A549 (cell line): ENCODE data around the gene TRMU. TPM values are rescaled to one million over a fixed set of nuclear protein-coding genes. Genes with fewer than 3 reads are reported as not detected.

Experiments
- ATAC-seq, 2 experiments: fragments of 200-7000 bp in 1 of 2; fragments of >200 bp in 1 of 2; cut with Nextera tagmentation in 1 of 2; cut with Tn5 transposase in 1 of 2; 3 replicates each; pipeline versions ENCODE4 v1.8.0 to v1.9.1; 2018 to 2020; ENCODE audit warnings: mild to moderate bottlenecking in 1 of 2, moderate library complexity in 1 of 2
- CTCF ChIA-PET: fragments of 300-600 bp; sonication (Branson Sonifier 250); formaldehyde crosslinking; extraction: SDS; loops from one replicate; lab custom pipeline; 2021; ENCODE audit warnings: antibody characterized with exemption, inconsistent platforms; lab: Yijun Ruan, JAX
- POLR2A ChIA-PET: fragments of 350-600 bp; formaldehyde crosslinking; extraction: SDS; loops from one replicate; lab custom pipeline; 2021; ENCODE audit warnings: antibody characterized with exemption, inconsistent platforms; lab: Yijun Ruan, JAX
- DNase-seq, 2 experiments: peaks; one replicate each; pipeline versions ENCODE4 v3.0.0 to v3.0.0-alpha.2; 2011 to 2016; ENCODE audit warnings: low read depth in 1 of 2, low spot score in 1 of 2
- FAIRE-seq: peaks from 2 replicates; lab custom pipeline; 2011; peaks lifted over from hg19 to GRCh38; lab: Jason Lieb, UNC
- H3K27ac ChIP-seq, 2 experiments: fragments of >200 bp; sonication (Bioruptor Twin); formaldehyde crosslinking; 3 replicates each; pipeline ENCODE4 v1.5.1; 2016 to 2017
- H3K4me1 ChIP-seq: fragments of >200 bp; sonication (Bioruptor Twin); formaldehyde crosslinking; 3 replicates; pipeline ENCODE4 v1.6.1; 2016
- H3K4me2 ChIP-seq: fragments of >200 bp; sonication (Bioruptor Twin); formaldehyde crosslinking; 3 replicates; pipeline ENCODE4 v1.6.1; 2016
- H3K4me3 ChIP-seq: fragments of >200 bp; sonication (Bioruptor Twin); formaldehyde crosslinking; 3 replicates; pipeline ENCODE4 v1.5.1; 2016
- H3K9me3 ChIP-seq: fragments of >200 bp; sonication (Bioruptor Twin); formaldehyde crosslinking; 3 replicates; pipeline ENCODE4 v1.6.1; 2016
- CBX8 ChIP-seq: fragments of 200-600 bp; sonication (generic); IDR thresholded peaks from 2 replicates; pipeline ENCODE4 v1.6.1; 2016
- CEBPB ChIP-seq, 2 experiments: fragments of >200 bp in 1 of 2; sonication (Bioruptor Twin) in 1 of 2; formaldehyde crosslinking in 1 of 2; IDR thresholded peaks; 2 replicates each; pipeline ENCODE4 v1.6.1; 2012 to 2016
- CHD4 ChIP-seq: fragments of 200-600 bp; sonication (generic); IDR thresholded peaks from 2 replicates; pipeline ENCODE4 v1.6.1; 2016; ENCODE audit warnings: antibody characterized with exemption, mild to moderate bottlenecking, borderline replicate concordance
- EHF ChIP-seq: fragments of 250-450 bp; sonication (Bioruptor Pico); IDR thresholded peaks from 2 replicates; pipeline ENCODE4 v1.5.0; 2020; ENCODE audit warnings: mild to moderate bottlenecking
- EP300 ChIP-seq, 2 experiments: fragments of >200 bp; sonication (Bioruptor Twin); formaldehyde crosslinking; IDR thresholded peaks; 2 replicates in 1 of 2; 3 replicates in 1 of 2; pipeline ENCODE4 v1.6.1; 2016 to 2017
- FOSB ChIP-seq: fragments of 250-450 bp; sonication (Bioruptor Pico); IDR thresholded peaks from 2 replicates; pipeline ENCODE4 v1.5.0; 2020; ENCODE audit warnings: mild to moderate bottlenecking, moderate library complexity
- FOXS1 ChIP-seq: fragments of 250-450 bp; sonication (Bioruptor Pico); IDR thresholded peaks from 2 replicates; pipeline ENCODE4 v1.5.0; 2020; ENCODE audit warnings: mild to moderate bottlenecking, moderate library complexity
- GATA3 ChIP-seq: IDR thresholded peaks from 2 replicates; pipeline ENCODE4 v1.6.1; 2012; ENCODE audit warnings: borderline replicate concordance
- HDAC2 ChIP-seq: fragments of 200-600 bp; sonication (generic); IDR thresholded peaks from 2 replicates; pipeline ENCODE4 v1.6.1; 2016
- HEYL ChIP-seq: fragments of 250-450 bp; sonication (Bioruptor Pico); IDR thresholded peaks from 2 replicates; pipeline ENCODE4 v1.8.0; 2021; ENCODE audit warnings: mild to moderate bottlenecking, moderate library complexity
- KDM1A ChIP-seq: fragments of 200-600 bp; sonication (generic); IDR thresholded peaks from 2 replicates; pipeline ENCODE4 v1.6.1; 2016; ENCODE audit warnings: low read depth, mild to moderate bottlenecking
- KDM5A ChIP-seq: fragments of 200-600 bp; sonication (generic); IDR thresholded peaks from 2 replicates; pipeline ENCODE4 v1.6.1; 2016; ENCODE audit warnings: antibody characterized with exemption, mild to moderate bottlenecking
- MAFK ChIP-seq: fragments of 450-650 bp; IDR thresholded peaks from 2 replicates; pipeline ENCODE4 v1.6.1; 2014; ENCODE audit not compliant: partially characterized antibody
- MAZ ChIP-seq: fragments of 150-350 bp; IDR thresholded peaks from 2 replicates; pipeline ENCODE4 v1.6.1; 2014; ENCODE audit warnings: antibody characterized with exemption, low read depth, low read length, borderline replicate concordance
- MYC ChIP-seq: IDR thresholded peaks from 2 replicates; pipeline ENCODE4 v1.6.1; 2012; ENCODE audit warnings: mild to moderate bottlenecking, inconsistent platforms, low read length, improper control_type of control experiment, borderline replicate concordance
- NFE2L2 ChIP-seq: fragments of 150-350 bp; conservative IDR thresholded peaks from 2 replicates; pipeline ENCODE4 v1.6.1; 2014; ENCODE audit warnings: low read length
- NPAS2 ChIP-seq: fragments of 250-450 bp; sonication (Bioruptor Pico); IDR thresholded peaks from 2 replicates; pipeline ENCODE4 v1.8.0; 2022; ENCODE audit warnings: mild to moderate bottlenecking, moderate library complexity, borderline replicate concordance
- POLR2A ChIP-seq: IDR thresholded peaks from 2 replicates; pipeline ENCODE4 v1.6.1; 2012; ENCODE audit warnings: mild to moderate bottlenecking, low read length
- POLR2AphosphoS2 ChIP-seq: conservative IDR thresholded peaks from 2 replicates; pipeline ENCODE4 v1.6.1; 2012; ENCODE audit warnings: low read length, improper control_type of control experiment, inconsistent platforms
- RCOR1 ChIP-seq: fragments of 150-350 bp; IDR thresholded peaks from 2 replicates; pipeline ENCODE4 v1.6.1; 2014; ENCODE audit warnings: antibody characterized with exemption, low read length, low read depth
- RFX5 ChIP-seq: fragments of 450-650 bp; IDR thresholded peaks from 2 replicates; pipeline ENCODE4 v1.7.1; 2014; ENCODE audit warnings: antibody characterized with exemption, mild to moderate bottlenecking, moderate library complexity
- RNF2 ChIP-seq: fragments of 200-600 bp; sonication (generic); IDR thresholded peaks from 2 replicates; pipeline ENCODE4 v1.6.1; 2016; ENCODE audit warnings: low read depth, mild to moderate bottlenecking, antibody characterized with exemption, moderate library complexity, borderline replicate concordance
- SREBF2 ChIP-seq: fragments of 450-650 bp; IDR thresholded peaks from 2 replicates; pipeline ENCODE4 v1.6.1; 2014; ENCODE audit warnings: mild to moderate bottlenecking, moderate library complexity
- WGBS: methylation state at CpG from one replicate; pipeline ENCODE4 v1.1.6; 2017; ENCODE audit errors: missing lambda C conversion rate; 5-methylcytosine and 5-hydroxymethylcytosine counted together
- polyA plus RNA-seq, 4 experiments: library from polyadenylated mRNA; depleted of rRNA in 3 of 4; stranded (reverse); fragments of >200 nt; fragmentation: RNase III in 1 of 4; extraction: RNeasy Plus Mini Kit Qiagen cat#74134 plus additional on column Dnase treatment in 1 of 4; gene quantifications; 2 replicates in 3 of 4; 3 replicates in 1 of 4; pipeline ENCODE4 v1.2.3, GENCODE V29; 2011 to 2017
- TF ChIP-seq, protein P1 (sequence below): fragments of >200 bp; sonication (Bioruptor Twin); formaldehyde crosslinking; IDR thresholded peaks from 2 replicates; pipeline ENCODE4 v1.6.1; 2016
- TF ChIP-seq, protein P2 (sequence below): fragments of >200 bp; sonication (Bioruptor Twin); formaldehyde crosslinking; IDR thresholded peaks from 3 replicates; pipeline ENCODE4 v1.5.1; 2016
- TF ChIP-seq, protein P3 (sequence below): IDR thresholded peaks from 2 replicates; pipeline ENCODE4 v1.6.1; 2012; ENCODE audit warnings: low read depth, borderline replicate concordance
- TF ChIP-seq, protein P4 (sequence below): fragments of 200-600 bp; sonication (generic); IDR thresholded peaks from 2 replicates; pipeline ENCODE4 v1.6.1; 2016; ENCODE audit warnings: antibody characterized with exemption, mild to moderate bottlenecking, moderate library complexity
- TF ChIP-seq, protein P5 (sequence below): IDR thresholded peaks from 2 replicates; pipeline ENCODE4 v1.6.1; 2012
- TF ChIP-seq, protein P6 (sequence below): fragments of 150-350 bp; IDR thresholded peaks from 2 replicates; pipeline ENCODE4 v1.6.1; 2014; ENCODE audit warnings: low read depth, mild to moderate bottlenecking, low read length

TRMU gene
- polyA plus RNA-seq, 2 of the 4 experiments (the other 2 are of a cell fraction), result 33.4 to 44.1 TPM

DNA sequence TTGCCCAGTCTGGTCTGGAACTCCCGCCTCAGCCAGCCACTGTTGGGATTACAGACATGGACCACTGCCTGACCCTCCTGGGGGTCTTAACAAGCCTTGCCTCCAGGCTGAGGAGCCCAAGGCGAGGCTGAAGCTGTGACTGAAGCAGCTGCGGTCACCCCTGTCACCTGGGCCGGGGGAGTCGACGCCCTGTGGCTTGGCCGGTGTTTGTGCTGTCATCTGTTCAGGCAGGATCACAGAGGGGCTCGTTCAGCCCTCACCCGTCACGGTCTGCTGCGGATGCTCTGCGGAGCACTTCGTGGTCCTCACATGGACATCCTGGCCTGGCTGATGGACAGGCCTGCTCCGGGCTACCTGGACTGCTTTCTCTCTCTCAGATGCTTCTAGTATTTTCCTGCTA lies 23.8 kb downstream of the TRMU start (continued):
- no peak for TF ChIP-seq GATA3
- no peak for TF ChIP-seq MAFK
- no peak for TF ChIP-seq KDM1A
- TF ChIP-seq POLR2AphosphoS2, result no peak
- TF ChIP-seq, all 56 proteins: peak for 0

DNA sequence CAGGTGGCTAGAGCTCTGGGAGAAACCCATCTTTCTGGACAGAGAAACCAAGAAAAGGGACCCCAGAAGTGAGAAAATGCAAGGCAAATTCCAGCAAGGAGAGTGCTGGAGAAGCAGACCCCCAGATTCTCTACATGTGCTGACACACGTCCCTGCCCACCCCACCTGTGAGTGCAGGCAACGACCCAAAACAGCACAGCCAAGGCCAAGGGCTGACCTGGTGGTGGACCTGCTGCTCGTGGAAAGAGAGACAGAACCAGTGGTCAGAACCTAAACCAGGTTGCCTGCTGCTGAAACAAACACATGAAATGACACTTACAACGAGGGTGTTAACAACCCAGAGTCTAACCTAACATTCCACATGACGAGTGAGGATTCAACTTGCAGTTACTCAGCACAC lies 24.6 kb downstream of the TRMU start:
- no peak for FAIRE-seq
- TF ChIP-seq MYC (no peak), SREBF2 (no peak), CHD4 (no peak), EP300 (IDR thresholded peaks at IDR 0.05) (no peak), RFX5 (no peak), HDAC2 (no peak), MAZ (no peak), FOXS1 (CRISPR knock-in tag) (no peak), CBX8 (no peak), CEBPB (IDR thresholded peaks at IDR 0.05) (no peak), KDM1A (no peak), FOSB (CRISPR knock-in tag) (no peak)
- TF ChIP-seq, protein P1, sequence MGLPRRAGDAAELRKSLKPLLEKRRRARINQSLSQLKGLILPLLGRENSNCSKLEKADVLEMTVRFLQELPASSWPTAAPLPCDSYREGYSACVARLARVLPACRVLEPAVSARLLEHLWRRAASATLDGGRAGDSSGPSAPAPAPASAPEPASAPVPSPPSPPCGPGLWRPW, result no peak
- TF ChIP-seq, protein P2, sequence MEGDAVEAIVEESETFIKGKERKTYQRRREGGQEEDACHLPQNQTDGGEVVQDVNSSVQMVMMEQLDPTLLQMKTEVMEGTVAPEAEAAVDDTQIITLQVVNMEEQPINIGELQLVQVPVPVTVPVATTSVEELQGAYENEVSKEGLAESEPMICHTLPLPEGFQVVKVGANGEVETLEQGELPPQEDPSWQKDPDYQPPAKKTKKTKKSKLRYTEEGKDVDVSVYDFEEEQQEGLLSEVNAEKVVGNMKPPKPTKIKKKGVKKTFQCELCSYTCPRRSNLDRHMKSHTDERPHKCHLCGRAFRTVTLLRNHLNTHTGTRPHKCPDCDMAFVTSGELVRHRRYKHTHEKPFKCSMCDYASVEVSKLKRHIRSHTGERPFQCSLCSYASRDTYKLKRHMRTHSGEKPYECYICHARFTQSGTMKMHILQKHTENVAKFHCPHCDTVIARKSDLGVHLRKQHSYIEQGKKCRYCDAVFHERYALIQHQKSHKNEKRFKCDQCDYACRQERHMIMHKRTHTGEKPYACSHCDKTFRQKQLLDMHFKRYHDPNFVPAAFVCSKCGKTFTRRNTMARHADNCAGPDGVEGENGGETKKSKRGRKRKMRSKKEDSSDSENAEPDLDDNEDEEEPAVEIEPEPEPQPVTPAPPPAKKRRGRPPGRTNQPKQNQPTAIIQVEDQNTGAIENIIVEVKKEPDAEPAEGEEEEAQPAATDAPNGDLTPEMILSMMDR, result no peak
- TF ChIP-seq, protein P3, sequence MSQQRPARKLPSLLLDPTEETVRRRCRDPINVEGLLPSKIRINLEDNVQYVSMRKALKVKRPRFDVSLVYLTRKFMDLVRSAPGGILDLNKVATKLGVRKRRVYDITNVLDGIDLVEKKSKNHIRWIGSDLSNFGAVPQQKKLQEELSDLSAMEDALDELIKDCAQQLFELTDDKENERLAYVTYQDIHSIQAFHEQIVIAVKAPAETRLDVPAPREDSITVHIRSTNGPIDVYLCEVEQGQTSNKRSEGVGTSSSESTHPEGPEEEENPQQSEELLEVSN, result no peak
- H3K27ac ChIP-seq, result no peak overlapping the region
- no peak overlapping the region for H3K4me3 ChIP-seq
- no peaks in the 10 kb centered on the region for H3K9me3 ChIP-seq
- no peak for ATAC-seq
- DNase-seq, result no peak
- 0 out of 3 replicates have a peak, but pooled peaks cover 3% of the 10 kb centered on the region for H3K4me1 ChIP-seq
- no peak overlapping the region for H3K4me2 ChIP-seq
- ChIA-PET CTCF (interaction anchor here (6.5 to 11.9 kb wide), 2 partner anchors 8 to 179 kb away, joined by 50 to 184 read pairs; partner anchors contain the start of gene CELSR1), POLR2A (no interaction called here)
- WGBS, result 94% methylated on average over 5 of the region's 5 CpGs

DNA sequence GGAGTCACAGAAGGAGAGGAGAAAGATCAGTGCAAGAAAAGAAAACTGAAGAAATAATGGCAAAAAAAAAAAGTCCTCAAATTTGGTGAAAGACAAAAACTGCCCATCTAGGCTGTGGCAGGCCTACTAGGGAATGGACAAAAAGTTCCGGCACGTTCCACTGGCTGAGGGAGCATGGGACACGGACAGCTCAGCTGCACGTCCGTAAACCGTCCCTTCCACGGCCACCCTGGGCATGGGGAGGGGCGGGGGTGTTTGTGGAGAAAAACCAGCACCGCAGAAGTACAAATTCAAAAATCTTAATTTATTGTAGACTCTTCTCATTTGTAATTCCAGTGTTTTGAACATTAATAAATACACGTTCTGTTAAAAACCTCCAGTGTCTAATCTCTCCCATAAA lies 25.4 kb downstream of the TRMU start:
- Histone ChIP-seq H3K27ac (no peak overlapping the region; a peak in 1 of 6 replicates), H3K4me3 (no peak overlapping the region), H3K9me3 (no peaks in the 10 kb centered on the region), H3K4me2 (no peak overlapping the region), H3K4me1 (no peaks in the 10 kb centered on the region)
- POLR2A ChIA-PET, result no interaction called here
- 96% methylated on average over 10 of the region's 10 CpGs for WGBS
- CTCF ChIA-PET, result no interaction called here
- no peak for DNase-seq
- ATAC-seq, result no peak
- no peak for FAIRE-seq
- no peak for TF ChIP-seq HEYL
- no peak for TF ChIP-seq RFX5
- TF ChIP-seq EHF (CRISPR knock-in tag), result no peak
- TF ChIP-seq, protein P4, sequence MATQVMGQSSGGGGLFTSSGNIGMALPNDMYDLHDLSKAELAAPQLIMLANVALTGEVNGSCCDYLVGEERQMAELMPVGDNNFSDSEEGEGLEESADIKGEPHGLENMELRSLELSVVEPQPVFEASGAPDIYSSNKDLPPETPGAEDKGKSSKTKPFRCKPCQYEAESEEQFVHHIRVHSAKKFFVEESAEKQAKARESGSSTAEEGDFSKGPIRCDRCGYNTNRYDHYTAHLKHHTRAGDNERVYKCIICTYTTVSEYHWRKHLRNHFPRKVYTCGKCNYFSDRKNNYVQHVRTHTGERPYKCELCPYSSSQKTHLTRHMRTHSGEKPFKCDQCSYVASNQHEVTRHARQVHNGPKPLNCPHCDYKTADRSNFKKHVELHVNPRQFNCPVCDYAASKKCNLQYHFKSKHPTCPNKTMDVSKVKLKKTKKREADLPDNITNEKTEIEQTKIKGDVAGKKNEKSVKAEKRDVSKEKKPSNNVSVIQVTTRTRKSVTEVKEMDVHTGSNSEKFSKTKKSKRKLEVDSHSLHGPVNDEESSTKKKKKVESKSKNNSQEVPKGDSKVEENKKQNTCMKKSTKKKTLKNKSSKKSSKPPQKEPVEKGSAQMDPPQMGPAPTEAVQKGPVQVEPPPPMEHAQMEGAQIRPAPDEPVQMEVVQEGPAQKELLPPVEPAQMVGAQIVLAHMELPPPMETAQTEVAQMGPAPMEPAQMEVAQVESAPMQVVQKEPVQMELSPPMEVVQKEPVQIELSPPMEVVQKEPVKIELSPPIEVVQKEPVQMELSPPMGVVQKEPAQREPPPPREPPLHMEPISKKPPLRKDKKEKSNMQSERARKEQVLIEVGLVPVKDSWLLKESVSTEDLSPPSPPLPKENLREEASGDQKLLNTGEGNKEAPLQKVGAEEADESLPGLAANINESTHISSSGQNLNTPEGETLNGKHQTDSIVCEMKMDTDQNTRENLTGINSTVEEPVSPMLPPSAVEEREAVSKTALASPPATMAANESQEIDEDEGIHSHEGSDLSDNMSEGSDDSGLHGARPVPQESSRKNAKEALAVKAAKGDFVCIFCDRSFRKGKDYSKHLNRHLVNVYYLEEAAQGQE, result no peak
- no peak for TF ChIP-seq EP300 (IDR thresholded peaks at IDR 0.05)
- no peak for TF ChIP-seq POLR2AphosphoS2
- TF ChIP-seq MYC, result no peak
- TF ChIP-seq KDM5A, result no peak
- TF ChIP-seq NPAS2, result no peak
- TF ChIP-seq, protein P5, sequence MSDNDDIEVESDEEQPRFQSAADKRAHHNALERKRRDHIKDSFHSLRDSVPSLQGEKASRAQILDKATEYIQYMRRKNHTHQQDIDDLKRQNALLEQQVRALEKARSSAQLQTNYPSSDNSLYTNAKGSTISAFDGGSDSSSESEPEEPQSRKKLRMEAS, result no peak
- no peak for TF ChIP-seq MAFK
- TF ChIP-seq RCOR1, result no peak
- TF ChIP-seq RNF2, result no peak
- TF ChIP-seq NFE2L2, result no peak
- TF ChIP-seq, protein P6, sequence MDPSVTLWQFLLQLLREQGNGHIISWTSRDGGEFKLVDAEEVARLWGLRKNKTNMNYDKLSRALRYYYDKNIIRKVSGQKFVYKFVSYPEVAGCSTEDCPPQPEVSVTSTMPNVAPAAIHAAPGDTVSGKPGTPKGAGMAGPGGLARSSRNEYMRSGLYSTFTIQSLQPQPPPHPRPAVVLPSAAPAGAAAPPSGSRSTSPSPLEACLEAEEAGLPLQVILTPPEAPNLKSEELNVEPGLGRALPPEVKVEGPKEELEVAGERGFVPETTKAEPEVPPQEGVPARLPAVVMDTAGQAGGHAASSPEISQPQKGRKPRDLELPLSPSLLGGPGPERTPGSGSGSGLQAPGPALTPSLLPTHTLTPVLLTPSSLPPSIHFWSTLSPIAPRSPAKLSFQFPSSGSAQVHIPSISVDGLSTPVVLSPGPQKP, result no peak
- no peak for TF ChIP-seq POLR2A
